Measurements from ENCODE around the gene AFTPH. TPM values are rescaled to one million over a fixed set of nuclear protein-coding genes. Genes with fewer than 3 reads are reported as not detected.

The AFTPH gene
- polyA plus RNA-seq, 1 of the 3 experiments (the other 2 are of a cell fraction): 7.4 TPM

DNA sequence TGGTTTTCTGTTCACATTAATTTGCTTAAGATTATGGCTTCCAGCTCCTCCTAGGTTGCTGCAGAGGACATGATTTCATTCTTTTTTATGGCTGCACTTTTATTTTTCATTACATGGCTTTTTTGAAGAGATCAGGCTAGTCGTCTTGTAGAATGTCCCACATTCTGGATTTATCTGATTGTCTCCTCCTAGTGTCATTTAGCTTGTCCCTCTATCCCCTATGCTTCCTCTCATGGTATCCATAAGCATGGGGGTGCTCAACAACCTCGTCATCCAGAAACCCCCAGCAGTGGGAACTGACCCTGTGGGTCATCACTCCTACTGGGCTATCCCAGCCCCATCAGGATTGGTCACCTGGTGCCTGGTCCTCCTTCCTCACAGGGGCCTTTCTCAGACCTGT lies 80.0 kb downstream of the AFTPH start:
- CTCF ChIA-PET: interaction anchor here (1.2 kb wide), 1 partner anchor 273 kb away, joined by 5 read pairs; no protein-coding TSS in a partner anchor
- no peak for DNase-seq
- Histone ChIP-seq H3K4me1 (ENCODE audit: control insufficient read depth in 1 of 2, insufficient read depth in 2 of 2, low read depth in 1 of 2, low read length in 1 of 2) (peaks cover 0 to 11% of the 10 kb centered on the region in 2 experiments; a peak in 1 of 4 replicates), H3K4me3 (ENCODE audit: low read depth in 2 of 2, low read length in 1 of 2) (no peak overlapping the region), H3K27ac (ENCODE audit: low read depth in 2 of 2, low read length in 1 of 2) (no peak overlapping the region), H3K4me2 (no peak overlapping the region), H2AFZ (ENCODE audit: low read depth) (no peak overlapping the region), H3K9me3 (no peaks in the 10 kb centered on the region), H3K9ac (no peak overlapping the region), H3F3A (replicated peaks; ENCODE audit: insufficient read depth) (no peaks in the 10 kb centered on the region), H4K20me1 (ENCODE audit: insufficient read depth) (no peaks in the 10 kb centered on the region), H3K36me3 (replicated peaks in 1 of 2; ENCODE audit: control insufficient read depth in 1 of 2, insufficient read depth in 2 of 2, low read length in 1 of 2) (no peaks in the 10 kb centered on the region), H3K27me3 (ENCODE audit: insufficient read depth) (no peaks in the 10 kb centered on the region), H3K9me2 (no peaks in the 10 kb centered on the region), H3K79me2 (ENCODE audit: insufficient read depth) (no peaks in the 10 kb centered on the region)
- POLR2A ChIA-PET: no interaction called here
- 44% methylated on average over 2 of the region's 2 CpGs for WGBS (ENCODE audit: low lambda C conversion rate)
- TF ChIP-seq POLR2AphosphoS5 (IDR thresholded peaks at IDR 0.05; ENCODE audit: low read depth, low read length): no peak
- no peak for TF ChIP-seq FOXJ3 (CRISPR knock-in tag; IDR thresholded peaks at IDR 0.05)
- TF ChIP-seq, protein P1, sequence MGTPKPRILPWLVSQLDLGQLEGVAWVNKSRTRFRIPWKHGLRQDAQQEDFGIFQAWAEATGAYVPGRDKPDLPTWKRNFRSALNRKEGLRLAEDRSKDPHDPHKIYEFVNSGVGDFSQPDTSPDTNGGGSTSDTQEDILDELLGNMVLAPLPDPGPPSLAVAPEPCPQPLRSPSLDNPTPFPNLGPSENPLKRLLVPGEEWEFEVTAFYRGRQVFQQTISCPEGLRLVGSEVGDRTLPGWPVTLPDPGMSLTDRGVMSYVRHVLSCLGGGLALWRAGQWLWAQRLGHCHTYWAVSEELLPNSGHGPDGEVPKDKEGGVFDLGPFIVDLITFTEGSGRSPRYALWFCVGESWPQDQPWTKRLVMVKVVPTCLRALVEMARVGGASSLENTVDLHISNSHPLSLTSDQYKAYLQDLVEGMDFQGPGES (IDR thresholded peaks at IDR 0.05; ENCODE audit: low read depth, low read length): no peak
- TF ChIP-seq, protein P2, sequence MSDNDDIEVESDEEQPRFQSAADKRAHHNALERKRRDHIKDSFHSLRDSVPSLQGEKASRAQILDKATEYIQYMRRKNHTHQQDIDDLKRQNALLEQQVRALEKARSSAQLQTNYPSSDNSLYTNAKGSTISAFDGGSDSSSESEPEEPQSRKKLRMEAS (IDR thresholded peaks at IDR 0.05; ENCODE audit: low read depth): no peak

DNA sequence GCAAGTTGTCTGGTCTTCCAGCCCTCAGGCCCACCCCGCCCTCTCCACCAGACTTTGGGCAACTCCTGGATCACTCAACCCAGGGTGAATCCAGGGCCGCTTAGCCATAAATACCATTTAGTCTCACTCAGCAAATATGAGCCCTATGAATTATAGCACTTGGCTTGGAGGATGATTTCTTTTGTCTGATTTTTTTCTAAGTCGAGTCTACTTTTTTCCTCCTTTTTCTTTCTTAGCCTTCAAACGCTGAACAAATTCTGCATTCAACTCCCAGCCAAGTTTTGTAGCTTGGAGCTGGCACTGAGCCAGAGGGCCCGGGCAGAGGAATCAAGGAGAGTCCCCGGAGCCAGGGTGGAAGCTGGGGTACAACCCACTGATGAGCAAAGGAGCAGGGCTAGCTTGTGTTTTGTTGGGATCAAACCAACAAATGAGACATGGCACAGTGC lies 80.9 kb downstream of the AFTPH start:
- no peaks in the 10 kb centered on the region for H3K36me3 ChIP-seq (replicated peaks in 1 of 2; ENCODE audit: control insufficient read depth in 1 of 2, insufficient read depth in 2 of 2, low read length in 1 of 2)
- H3K4me1 ChIP-seq (ENCODE audit: control insufficient read depth in 1 of 2, insufficient read depth in 2 of 2, low read depth in 1 of 2, low read length in 1 of 2): peaks cover 0 to 2% of the 10 kb centered on the region in 2 experiments; a peak in 1 of 4 replicates
- H3K9me2 ChIP-seq: no peaks in the 10 kb centered on the region
- H3K9me3 ChIP-seq: no peaks in the 10 kb centered on the region
- DNase-seq: no peak
- no peaks in the 10 kb centered on the region for H3K27me3 ChIP-seq (ENCODE audit: insufficient read depth)
- no peaks in the 10 kb centered on the region for H4K20me1 ChIP-seq (ENCODE audit: insufficient read depth)
- H3K9ac ChIP-seq: no peak overlapping the region
- H3K4me3 ChIP-seq (ENCODE audit: low read depth in 2 of 2, low read length in 1 of 2): no peak overlapping the region
- POLR2A ChIA-PET: no interaction called here
- no peaks in the 10 kb centered on the region for H3K79me2 ChIP-seq (ENCODE audit: insufficient read depth)
- TF ChIP-seq, protein P1 (IDR thresholded peaks at IDR 0.05; ENCODE audit: low read depth, low read length): no peak
- TF ChIP-seq, protein P3, sequence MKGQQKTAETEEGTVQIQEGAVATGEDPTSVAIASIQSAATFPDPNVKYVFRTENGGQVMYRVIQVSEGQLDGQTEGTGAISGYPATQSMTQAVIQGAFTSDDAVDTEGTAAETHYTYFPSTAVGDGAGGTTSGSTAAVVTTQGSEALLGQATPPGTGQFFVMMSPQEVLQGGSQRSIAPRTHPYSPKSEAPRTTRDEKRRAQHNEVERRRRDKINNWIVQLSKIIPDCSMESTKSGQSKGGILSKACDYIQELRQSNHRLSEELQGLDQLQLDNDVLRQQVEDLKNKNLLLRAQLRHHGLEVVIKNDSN (IDR thresholded peaks at IDR 0.05; ENCODE audit: borderline replicate concordance, low read depth): no peak
- no peak for TF ChIP-seq RFX5 (IDR thresholded peaks at IDR 0.05; ENCODE audit: low read length)
- TF ChIP-seq YY1 (IDR thresholded peaks at IDR 0.05; ENCODE audit: low read depth): no peak
- TF ChIP-seq POLR2AphosphoS5 (IDR thresholded peaks at IDR 0.05; ENCODE audit: low read depth, low read length): no peak
- TF ChIP-seq TAF1 (IDR thresholded peaks at IDR 0.05; ENCODE audit: borderline replicate concordance, low read depth, low read length): no peak
- no peak for TF ChIP-seq ELF1 (IDR thresholded peaks at IDR 0.05)
- TF ChIP-seq, protein P4, sequence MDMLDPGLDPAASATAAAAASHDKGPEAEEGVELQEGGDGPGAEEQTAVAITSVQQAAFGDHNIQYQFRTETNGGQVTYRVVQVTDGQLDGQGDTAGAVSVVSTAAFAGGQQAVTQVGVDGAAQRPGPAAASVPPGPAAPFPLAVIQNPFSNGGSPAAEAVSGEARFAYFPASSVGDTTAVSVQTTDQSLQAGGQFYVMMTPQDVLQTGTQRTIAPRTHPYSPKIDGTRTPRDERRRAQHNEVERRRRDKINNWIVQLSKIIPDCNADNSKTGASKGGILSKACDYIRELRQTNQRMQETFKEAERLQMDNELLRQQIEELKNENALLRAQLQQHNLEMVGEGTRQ (IDR thresholded peaks at IDR 0.05; ENCODE audit: borderline replicate concordance, low read depth, low read length): no peak
- no peak for TF ChIP-seq RXRA (IDR thresholded peaks at IDR 0.05; ENCODE audit: borderline replicate concordance, low read depth)
- no peak for TF ChIP-seq RCOR1 (IDR thresholded peaks at IDR 0.05; ENCODE audit: low read length)
- TF ChIP-seq, protein P5, sequence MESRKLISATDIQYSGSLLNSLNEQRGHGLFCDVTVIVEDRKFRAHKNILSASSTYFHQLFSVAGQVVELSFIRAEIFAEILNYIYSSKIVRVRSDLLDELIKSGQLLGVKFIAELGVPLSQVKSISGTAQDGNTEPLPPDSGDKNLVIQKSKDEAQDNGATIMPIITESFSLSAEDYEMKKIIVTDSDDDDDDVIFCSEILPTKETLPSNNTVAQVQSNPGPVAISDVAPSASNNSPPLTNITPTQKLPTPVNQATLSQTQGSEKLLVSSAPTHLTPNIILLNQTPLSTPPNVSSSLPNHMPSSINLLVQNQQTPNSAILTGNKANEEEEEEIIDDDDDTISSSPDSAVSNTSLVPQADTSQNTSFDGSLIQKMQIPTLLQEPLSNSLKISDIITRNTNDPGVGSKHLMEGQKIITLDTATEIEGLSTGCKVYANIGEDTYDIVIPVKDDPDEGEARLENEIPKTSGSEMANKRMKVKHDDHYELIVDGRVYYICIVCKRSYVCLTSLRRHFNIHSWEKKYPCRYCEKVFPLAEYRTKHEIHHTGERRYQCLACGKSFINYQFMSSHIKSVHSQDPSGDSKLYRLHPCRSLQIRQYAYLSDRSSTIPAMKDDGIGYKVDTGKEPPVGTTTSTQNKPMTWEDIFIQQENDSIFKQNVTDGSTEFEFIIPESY (IDR thresholded peaks at IDR 0.05; ENCODE audit: borderline replicate concordance, low read depth): no peak
- TF ChIP-seq, protein P6, sequence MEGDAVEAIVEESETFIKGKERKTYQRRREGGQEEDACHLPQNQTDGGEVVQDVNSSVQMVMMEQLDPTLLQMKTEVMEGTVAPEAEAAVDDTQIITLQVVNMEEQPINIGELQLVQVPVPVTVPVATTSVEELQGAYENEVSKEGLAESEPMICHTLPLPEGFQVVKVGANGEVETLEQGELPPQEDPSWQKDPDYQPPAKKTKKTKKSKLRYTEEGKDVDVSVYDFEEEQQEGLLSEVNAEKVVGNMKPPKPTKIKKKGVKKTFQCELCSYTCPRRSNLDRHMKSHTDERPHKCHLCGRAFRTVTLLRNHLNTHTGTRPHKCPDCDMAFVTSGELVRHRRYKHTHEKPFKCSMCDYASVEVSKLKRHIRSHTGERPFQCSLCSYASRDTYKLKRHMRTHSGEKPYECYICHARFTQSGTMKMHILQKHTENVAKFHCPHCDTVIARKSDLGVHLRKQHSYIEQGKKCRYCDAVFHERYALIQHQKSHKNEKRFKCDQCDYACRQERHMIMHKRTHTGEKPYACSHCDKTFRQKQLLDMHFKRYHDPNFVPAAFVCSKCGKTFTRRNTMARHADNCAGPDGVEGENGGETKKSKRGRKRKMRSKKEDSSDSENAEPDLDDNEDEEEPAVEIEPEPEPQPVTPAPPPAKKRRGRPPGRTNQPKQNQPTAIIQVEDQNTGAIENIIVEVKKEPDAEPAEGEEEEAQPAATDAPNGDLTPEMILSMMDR (IDR thresholded peaks at IDR 0.05): no peak
- no peak for TF ChIP-seq TEAD4 (IDR thresholded peaks at IDR 0.05; ENCODE audit: borderline replicate concordance, insufficient read depth)
- no peak for TF ChIP-seq SMC3 (IDR thresholded peaks at IDR 0.05; ENCODE audit: low read depth, low read length)
- no peak for TF ChIP-seq TCF12 (IDR thresholded peaks at IDR 0.05)
- CTCF ChIA-PET: interaction anchor here (0.8 to 1.2 kb wide), 2 partner anchors 13 to 268 kb away, joined by 3 to 4 read pairs; no protein-coding TSS in a partner anchor
- no peak overlapping the region for H3K4me2 ChIP-seq
- 68% methylated on average over 6 of the region's 6 CpGs for WGBS (ENCODE audit: low lambda C conversion rate)
- H3F3A ChIP-seq (replicated peaks; ENCODE audit: insufficient read depth): no peaks in the 10 kb centered on the region
- no peak overlapping the region for H2AFZ ChIP-seq (ENCODE audit: low read depth)
- no peak overlapping the region for H3K27ac ChIP-seq (ENCODE audit: low read depth in 2 of 2, low read length in 1 of 2)
